GM18520 (cell line): ENCODE results near the gene MED28.
"Not testable (repeated sequence)": the region's sequence is repeated elsewhere in the genome, so short reads cannot be mapped to it uniquely, and the experiment has no call there.

Experiments
- ATAC-seq: cut with Tn5 transposase; IDR thresholded peaks from one replicate; pipeline ENCODE4 v1.9.1; 2021; ENCODE audit not compliant: unreplicated experiment

MED28 gene

DNA sequence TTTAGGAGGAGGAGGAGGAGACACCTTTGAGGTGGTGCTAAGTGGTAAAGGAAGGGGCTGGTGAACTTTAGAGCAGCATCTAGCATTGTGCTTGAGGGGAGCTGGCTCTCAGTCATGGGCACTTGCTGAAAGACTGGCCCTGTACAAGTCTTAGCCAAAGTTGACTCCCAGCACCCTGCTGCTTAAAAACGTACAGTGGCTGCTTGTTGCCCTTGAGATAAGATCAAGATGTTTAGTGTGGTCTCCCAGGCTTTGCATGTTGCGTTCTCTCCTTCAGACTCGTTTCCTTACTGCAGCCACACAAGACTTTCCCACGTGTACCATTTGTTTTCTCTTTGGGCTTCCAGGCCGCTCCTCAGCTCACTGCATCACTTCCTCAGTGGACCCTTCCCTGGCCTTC lies 1.8 kb downstream of the MED28 start:
- ATAC-seq: no peak

DNA sequence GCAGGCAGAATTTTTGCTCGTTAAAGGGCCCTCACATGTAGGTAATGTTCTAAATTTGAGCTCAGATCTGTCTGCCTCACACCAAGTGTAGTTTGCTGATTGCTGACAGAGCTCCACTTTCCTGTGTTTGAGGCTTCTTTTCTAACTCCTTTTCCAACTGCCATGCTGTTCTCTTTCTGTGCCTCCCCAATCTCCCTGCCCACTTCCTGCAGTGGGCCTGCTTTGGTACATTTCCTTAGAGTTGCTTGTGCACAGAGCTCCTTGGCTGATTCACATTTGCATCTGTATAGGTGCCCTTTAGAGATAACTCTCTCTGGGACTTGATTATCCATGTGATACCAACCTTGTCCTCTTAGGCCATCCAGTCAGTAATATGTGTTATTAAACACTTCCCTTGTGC lies 4.5 kb downstream of the MED28 start:
- ATAC-seq: no peak

DNA sequence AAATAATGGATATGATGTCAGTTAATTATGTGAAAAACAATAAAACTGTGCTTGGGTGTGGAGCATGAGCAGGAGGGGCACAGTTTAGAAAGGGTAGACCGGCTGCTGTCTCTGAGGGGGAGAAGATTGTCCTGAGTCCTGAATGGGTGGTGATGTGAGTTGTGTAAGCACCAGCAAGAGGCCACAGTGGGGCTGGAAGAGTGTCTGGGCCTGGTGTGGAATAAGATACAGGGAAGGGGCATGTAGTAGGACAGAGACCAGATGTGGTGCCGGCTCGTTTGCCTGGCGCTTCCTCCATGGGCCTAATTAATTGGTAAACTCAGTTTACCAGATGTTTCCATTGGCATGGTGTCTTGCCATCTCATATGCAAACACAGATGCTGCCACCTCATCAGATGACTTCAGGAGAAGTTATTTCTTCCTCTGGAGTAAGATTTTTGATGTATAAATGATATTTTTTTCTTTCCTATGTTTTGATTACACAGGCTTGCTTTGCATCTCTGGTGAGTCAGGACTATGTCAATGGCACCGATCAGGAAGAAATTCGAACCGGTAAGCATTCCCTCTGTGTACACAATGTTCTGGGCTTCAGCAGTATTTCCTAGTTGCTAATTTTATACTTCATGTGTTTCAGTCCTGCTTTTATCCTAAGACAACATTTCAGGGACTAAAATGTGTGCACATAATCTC lies 5.1 kb downstream of the MED28 start:
- no peak for ATAC-seq

DNA sequence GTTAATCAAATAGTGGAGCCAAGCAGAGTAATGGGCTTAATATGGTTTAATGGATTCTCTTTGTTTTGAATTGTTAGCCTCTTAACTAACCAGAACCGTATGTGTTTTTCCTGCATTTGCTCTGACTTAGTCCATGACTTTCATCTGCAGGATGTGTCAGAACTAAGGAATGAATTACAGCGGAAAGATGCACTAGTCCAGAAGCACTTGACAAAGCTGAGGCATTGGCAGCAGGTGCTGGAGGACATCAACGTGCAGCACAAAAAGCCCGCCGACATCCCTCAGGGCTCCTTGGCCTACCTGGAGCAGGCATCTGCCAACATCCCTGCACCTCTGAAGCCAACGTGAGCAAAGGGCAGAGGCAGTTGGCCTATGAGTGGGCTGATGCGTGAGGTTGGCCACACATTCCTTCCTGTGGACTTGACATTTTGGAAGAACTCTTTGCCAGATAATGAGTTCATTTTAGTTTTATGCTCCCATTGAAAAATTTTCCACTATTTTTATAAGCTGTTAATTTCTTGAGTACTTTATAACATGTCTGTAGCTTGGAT lies 9.1 kb downstream of the MED28 start:
- ATAC-seq: no peak

DNA sequence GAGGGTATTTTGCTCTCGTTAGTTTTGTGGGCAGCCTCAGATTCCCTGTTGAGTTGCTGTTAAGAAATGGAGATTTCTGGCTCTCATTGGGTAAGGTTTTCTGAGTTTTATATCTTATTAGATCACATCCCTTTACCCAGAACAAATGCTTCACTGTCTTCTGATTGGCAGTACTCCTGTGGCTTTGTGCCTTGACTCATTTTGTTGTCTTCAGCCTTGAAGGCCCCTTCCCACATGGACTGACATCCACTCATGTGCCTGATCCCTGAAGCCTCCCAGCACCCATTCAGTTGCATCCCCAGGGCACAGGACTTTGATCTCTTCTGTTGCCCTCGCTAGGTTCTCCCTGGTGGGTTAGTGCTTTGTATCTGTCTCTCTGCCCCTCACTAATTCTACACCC lies 10.4 kb downstream of the MED28 start:
- no peak for ATAC-seq

DNA sequence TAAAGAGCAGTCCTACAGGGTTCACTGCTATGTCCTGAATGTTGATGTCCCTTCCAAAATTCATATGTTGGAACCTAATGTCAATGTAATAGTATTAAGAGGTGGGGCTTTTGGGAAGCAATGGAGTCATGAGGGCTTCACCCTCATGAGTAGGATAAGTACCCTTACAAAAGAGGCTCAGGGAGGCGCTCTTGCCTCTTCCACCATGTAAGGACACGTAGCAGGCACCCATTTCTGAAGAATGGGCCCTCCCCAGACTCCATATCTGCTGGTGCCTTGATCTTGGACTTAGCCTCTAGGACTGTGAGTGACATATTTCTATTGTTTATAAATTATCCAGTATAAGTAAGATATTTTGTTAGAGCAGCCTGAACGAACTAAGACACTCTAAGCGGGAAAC lies 15.8 kb downstream of the MED28 start:
- no peak for ATAC-seq

DNA sequence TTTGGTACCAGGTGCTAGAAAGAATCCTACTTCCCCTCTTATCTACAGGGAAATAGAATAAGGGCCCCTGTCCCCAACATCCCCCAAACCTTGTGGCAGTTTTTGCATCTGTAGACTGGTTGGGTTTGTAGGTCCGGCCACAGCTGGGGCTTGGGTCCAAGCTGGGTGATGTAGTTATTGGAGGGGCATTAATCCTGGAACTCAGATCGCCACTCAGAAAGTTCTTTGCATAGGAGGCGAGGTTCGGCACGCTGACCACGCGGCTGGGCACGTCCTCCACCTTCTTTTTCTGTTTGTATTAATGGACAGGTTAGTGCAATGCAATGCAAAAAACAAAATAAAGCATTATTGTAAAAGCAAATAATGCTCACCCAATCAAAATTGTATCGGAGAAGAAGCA lies 19.2 kb downstream of the MED28 start:
- ATAC-seq: no peak

DNA sequence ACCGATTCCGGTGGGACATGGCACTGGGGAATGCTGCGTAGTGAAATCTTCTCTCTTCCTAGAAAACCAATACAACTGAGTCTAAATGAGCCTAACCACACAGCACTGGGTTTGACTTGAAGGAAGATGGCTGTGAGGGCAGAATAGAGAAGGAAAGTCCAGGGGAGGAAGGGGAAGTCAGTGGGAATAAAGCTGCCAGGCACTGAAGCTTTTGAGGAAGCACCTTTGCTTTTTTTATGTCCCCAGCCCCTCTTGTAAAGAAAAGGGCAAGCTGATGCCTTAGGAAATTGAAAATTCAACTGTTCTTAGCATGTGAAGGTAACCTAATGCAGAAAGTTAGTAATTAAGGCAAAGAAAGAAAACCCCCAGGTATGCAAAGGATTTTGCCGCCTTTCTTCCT lies 20.6 kb downstream of the MED28 start:
- ATAC-seq: no peak

DNA sequence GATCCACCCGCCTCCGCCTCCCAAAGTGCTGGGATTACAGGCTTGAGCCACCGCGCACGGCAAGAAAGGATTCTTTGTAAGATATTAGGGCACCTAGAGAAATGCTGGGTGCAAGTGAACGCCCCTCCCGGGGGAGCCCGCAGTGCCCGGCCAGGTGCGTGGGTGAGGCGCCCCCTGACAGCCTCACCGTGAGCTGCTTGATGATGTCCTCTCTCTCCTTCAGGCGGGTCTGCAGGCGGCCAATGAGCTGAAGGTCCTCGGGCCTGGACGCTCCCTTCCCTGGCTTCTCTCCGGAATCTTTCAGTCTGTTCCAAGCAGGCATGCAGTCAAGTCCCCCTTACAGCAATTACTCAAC lies 21.9 kb downstream of the MED28 start:
- ATAC-seq: no peak

DNA sequence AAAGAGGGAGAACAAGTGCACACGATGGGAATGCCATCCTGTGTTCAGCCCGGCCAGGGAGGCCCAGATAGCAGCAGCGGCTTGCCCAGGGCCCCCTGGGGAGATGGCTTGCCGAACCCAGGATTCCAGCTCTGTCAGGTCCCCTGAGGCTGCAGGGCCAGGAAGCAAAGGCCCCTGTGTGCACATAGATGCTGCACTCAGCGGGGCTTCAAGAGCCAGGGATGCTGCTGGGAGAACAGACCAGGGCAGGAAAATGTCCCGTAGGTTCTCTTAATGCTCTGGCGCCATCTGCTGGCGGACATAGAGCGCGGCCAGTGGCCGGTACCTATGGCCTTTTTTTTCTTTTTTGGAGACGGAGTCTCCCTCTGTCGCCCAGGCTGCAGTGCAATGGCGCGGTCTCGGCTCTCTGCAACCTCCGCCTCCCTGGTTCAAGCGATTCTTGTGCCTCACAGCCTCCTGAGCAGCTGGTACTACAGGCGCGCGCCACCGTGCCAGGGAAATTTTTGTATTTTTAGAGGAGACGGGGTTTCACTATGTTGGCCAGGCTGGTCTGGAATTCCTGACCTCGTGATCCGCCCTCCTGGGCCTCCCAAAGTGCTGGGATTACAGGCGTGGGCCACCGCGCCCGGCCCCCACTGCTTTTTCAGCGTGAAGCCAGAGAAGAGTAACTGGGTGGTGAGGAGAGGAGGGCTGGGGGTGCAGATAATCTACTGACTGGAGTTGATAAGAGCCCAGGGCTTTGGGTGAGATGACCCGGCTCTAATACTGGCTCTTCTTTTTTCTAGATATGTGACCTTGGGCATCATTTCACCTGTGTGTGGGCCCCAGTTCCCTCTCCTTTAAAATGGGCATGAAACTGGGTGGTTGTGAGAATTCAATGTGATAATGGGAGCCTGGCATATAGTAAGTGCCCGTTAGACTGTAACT lies 22.5 kb downstream of the MED28 start:
- peak; percentile 76 for ATAC-seq

DNA sequence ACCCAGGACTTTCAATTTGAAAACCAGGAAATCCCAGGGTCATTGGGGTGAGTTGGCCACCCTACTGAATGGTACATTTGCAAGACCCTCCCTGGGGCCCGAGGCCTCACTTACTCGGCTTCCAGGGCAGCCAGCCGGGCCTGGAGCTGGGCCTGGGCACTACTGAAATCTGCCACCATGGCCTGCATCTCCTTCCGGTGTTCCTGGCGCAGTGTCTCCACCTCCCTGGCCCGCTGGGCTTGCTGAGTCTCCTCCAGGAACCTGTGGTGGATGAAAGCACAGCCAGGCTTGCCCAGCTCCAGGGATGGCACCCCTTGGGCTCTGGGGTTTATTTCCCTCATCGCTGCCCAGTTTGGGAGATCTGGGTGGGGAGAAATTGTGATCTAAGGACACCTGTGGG lies 24.7 kb downstream of the MED28 start:
- ATAC-seq: no peak

DNA sequence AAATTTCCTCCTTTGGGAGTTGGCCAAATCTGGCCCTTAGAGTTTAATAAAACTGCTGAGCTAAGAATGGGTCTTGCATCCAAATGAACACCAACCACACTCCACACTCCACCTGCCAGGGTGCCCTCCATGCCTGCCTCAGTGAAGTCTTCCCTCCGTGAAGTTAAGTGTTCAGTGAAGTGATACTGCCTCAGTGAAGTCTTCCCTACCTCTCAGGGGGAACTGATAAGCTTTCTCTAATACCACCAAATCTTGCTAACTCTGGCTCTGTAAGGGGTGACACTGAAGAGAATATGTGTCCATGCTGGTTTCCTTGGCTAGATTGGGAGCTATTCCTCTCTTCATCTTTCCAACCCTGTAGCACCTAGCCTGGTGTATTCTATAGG lies 27.9 kb downstream of the MED28 start:
- ATAC-seq: no peak

DNA sequence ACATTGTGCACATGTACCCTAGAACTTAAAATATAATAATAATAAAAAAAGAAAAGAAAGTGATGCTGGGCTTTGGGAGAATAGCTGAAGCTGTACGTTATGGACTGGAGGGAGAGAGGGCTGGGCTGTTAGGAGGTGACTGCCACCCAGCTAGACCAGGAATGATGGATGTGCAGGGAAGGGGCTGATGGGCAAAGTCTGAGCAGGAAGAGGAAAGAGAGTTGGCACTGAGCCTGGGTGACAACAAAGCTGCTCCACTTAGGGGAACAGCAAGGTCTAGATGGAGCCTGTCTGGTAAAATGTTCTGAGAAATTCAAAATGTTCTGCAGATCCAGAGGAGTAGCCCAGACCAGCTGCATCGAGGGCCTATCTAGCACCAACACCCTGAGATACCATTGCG lies 32.3 kb downstream of the MED28 start:
- no peak for ATAC-seq

DNA sequence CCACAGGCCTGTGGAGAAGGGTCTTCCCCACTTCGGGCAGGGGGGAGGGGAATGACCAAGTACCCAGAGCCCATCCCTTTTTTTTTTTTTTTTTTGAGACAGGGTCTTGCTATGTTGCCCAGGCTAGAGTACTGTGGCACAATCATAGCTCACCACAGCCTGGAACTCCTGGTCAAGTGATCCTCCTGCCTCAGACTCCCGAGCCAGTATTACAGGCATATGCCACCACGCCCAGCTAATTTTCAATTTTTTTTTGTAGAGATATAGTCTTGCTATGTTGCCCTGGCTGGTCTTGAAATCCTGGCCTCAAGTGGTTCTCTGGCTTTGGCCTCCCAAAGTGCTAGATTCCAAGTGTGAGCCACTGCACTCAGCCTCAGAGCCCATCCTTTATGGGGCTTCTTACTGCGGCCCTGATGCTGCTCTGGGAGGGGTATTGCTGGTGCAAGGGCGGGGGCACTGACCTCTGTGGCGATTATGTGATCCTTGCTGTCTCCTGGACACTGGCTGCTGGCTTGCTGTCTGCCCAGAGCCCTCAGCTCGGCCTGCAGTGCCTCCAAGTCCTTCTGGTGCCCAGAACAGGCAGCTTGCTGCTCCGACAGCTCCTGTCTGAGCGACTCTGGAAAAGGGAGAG lies 32.9 kb downstream of the MED28 start:
- no peak for ATAC-seq

DNA sequence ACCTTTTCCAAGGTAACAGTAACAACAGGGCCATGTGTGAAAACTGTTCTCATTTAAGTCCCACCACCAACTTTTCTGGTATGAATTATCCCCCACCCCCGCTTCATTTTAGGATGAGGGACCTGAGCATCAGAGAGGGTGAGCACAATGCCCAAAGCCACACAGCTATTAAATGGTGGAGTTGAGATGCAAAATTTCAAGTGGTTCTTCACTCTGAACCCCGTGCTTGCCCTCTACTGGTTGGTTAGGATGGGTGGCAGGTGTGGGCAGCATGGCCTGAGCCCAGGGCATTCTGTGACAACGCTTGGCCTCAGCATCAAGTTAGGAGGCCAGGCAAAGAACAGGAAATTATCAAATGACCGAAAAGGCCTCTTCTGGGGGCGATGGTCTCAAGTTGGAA lies 33.5 kb downstream of the MED28 start:
- ATAC-seq: no peak

DNA sequence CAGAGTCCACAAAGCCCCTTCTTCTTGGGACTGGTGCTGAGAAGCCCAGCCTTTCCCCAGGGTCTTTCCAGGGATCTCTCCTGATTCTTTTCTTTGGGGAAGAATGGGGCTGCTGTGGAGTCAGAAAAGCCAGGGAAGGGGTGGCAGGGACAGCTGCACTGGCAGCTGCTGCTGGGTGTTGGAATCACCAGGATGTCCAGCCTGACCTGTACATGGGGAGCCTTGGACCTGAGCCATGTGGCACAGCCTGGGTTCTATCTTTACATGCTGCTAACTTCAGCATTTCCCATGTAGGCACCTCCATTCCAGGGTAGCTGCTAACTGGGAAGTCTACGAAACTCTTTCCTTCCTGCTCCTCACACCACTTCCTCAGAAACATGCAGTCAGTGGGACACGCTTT lies 36.0 kb downstream of the MED28 start:
- no peak for ATAC-seq

DNA sequence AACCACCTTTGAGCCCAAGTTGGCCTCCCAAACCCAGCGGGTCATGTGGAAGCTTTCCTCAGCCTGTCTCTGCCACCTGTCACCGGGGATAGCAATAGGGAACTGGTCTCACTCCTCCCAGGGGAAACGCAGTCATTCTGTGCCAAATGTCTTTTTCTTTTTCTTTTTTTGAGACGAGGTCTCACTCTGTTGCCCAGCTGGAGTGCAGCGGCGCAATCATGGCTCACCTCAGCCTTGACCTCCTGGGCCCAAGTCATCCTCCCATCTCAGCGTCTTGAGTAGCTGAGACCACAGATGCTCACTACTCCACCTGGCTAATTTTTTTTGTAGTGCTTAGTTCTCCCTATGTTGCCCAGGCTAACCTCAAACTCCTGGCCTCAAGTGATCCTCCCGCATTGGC lies 40.3 kb downstream of the MED28 start:
- no peak for ATAC-seq

DNA sequence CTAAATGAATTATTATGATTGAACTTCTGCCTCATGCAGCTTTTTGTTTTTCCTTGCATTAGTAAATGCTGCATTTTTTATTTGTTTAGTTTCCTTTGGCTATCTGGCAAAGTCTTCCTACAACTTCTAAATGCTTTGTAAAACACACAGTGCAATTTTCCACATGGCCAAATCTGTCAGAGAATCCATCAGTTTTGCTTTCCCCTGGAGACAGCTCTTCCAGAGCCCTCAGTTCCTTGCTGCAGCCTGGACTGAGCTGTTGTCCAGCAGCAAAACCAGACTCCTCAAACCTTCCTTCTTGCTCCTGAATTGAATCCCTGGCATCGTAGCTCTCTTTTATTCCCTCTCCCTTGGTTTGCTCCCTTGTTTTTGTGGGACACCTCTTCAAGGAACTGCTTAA lies 42.6 kb downstream of the MED28 start:
- no peak for ATAC-seq

DNA sequence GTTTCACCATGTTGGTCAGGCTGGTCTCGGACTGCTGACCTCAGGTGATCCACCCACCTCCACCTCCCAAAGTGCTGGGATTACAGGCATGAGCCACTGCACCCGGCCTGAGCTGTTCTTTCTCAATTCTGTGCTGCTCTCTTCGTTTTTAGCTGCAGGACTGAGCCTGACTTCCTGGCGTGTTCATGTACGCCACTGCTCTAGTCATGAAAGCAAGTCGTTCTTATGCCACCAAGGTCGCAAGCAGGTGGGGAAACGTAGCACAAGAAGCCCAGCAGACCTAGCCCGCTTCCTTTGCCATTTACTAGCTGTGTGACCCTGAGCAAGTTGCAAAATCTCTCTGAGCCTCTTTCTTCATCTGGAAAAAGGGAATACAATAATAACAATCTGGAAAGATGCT lies 43.4 kb downstream of the MED28 start:
- no peak for ATAC-seq

DNA sequence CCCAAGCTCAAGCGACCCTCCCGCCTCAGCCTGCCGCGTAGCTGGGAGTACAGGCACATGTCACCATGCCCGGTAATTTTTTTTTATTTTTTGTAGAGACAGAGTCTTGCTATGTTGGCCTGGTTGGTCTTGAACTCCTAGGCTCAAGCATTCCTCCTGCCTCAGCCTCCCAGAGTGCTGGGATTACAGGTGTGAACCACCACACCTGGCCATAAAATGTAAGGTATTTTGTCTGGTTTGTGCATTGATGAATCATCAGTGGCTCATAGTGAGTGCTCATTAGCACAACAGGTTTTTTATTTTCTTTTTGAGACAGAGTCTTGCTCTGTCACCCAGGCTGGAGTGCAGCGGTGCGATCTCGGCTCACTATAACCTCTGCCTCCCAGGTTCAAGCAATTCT lies 44.8 kb downstream of the MED28 start:
- ATAC-seq: not testable (repeated sequence)

DNA sequence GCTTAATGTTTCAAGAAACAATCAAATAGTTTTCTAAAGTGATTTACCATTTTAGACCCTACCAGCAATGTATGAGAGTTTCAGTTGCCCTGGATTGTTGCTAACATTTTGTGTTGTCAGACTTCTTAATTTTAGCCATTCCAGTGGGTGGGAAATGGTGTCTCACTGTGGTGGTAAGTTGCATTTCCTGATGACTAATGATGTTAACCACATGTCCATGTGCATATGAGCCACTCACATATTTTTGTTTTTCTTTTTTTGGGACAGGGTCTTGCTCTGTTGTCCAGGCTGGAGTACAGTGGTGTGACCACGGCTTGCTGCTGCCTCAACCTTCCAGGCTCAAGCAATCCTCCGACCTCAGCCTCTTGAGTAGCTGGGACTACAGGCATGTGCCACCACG lies 48.3 kb downstream of the MED28 start:
- no peak for ATAC-seq

DNA sequence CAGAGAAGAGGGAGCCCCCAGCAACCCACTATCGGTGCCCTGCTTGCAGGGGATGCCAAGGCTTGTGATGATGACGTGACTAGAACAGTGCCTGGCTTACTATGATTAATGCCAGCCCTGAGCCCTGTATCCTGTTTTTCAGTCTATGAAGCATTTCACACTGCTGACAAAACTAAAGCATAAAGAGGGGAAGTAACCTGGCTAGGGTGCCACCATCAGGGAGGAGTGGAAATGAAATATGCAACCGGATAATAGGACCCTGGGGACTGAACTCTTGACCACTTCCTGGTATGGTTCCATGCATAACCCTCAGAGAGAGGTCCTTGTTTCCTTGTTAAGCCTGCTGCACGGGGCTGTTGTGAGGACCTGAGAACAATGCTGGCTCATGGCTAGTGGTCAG lies 50.3 kb downstream of the MED28 start:
- peak; percentile 74 for ATAC-seq
